H9 (cell line): ENCODE measurements around the gene PTCRA. TPM values are rescaled to one million over a fixed set of nuclear protein-coding genes. Genes with fewer than 3 reads are reported as not detected.
"Not testable (repeated sequence)": the region's sequence is repeated elsewhere in the genome, so short reads cannot be mapped to it uniquely, and the experiment has no call there.

Experiments used
- DNase-seq: peaks from one replicate; pipeline ENCODE4 v3.0.0-alpha.2; 2017
- H2AFZ ChIP-seq: one replicate; pipeline ENCODE4 v1.6.1; 2013; ENCODE audit warnings: mild to moderate bottlenecking, low read length, control low read depth, moderate library complexity
- H2AK5ac ChIP-seq: 2 replicates; pipeline ENCODE4 v1.6.1; 2013; ENCODE audit warnings: low read length, control low read depth, mixed read lengths; ENCODE audit not compliant: insufficient read length
- H2BK120ac ChIP-seq: one replicate; pipeline ENCODE4 v1.6.1; 2013; ENCODE audit warnings: low read depth, mild to moderate bottlenecking, low read length, control low read depth, inconsistent platforms; ENCODE audit not compliant: poor library complexity, severe bottlenecking
- H2BK12ac ChIP-seq: 2 replicates; pipeline ENCODE4 v1.6.1; 2013; ENCODE audit warnings: low read length, control low read depth, mixed read lengths, low read depth; ENCODE audit not compliant: insufficient read length
- H2BK15ac ChIP-seq: 2 replicates; pipeline ENCODE4 v1.6.1; 2013; ENCODE audit warnings: low read depth, low read length, control low read depth
- H2BK20ac ChIP-seq: one replicate; pipeline ENCODE4 v1.6.1; 2013; ENCODE audit warnings: low read depth, mild to moderate bottlenecking, low read length, control low read depth, inconsistent platforms; ENCODE audit not compliant: poor library complexity, severe bottlenecking
- H2BK5ac ChIP-seq: 2 replicates; pipeline ENCODE4 v1.6.1; 2013; ENCODE audit warnings: low read length, control low read depth, mixed read lengths; ENCODE audit not compliant: insufficient read length
- H3K14ac ChIP-seq: 2 replicates; pipeline ENCODE4 v1.6.1; 2013; ENCODE audit warnings: low read length, control low read depth; ENCODE audit not compliant: insufficient read depth
- H3K18ac ChIP-seq: 2 replicates; pipeline ENCODE4 v1.6.1; 2013; ENCODE audit warnings: low read depth, mild to moderate bottlenecking, mixed read lengths, low read length, control low read depth; ENCODE audit not compliant: insufficient read length
- H3K23ac ChIP-seq: 2 replicates; pipeline ENCODE4 v1.6.1; 2013; ENCODE audit warnings: low read length, control low read depth, mixed read lengths, low read depth; ENCODE audit not compliant: insufficient read length
- H3K23me2 ChIP-seq: 2 replicates; pipeline ENCODE4 v1.6.1; 2013; ENCODE audit warnings: low read depth, mild to moderate bottlenecking, mixed read lengths, low read length, control low read depth; ENCODE audit not compliant: insufficient read length, poor library complexity, severe bottlenecking
- H3K27ac ChIP-seq: 2 replicates; pipeline ENCODE4 v1.5.1; 2013; ENCODE audit warnings: low read length, control low read depth, mixed read lengths, low read depth; ENCODE audit not compliant: insufficient read length
- H3K27me3 ChIP-seq: 2 replicates; pipeline ENCODE4 v1.6.1; 2013; ENCODE audit warnings: low read length, control low read depth, inconsistent platforms; ENCODE audit not compliant: insufficient read depth
- H3K4ac ChIP-seq: 2 replicates; pipeline ENCODE4 v1.6.1; 2013; ENCODE audit warnings: low read depth, mild to moderate bottlenecking, control low read depth, inconsistent platforms, low read length, moderate library complexity
- H3K4me1 ChIP-seq: 2 replicates; pipeline ENCODE4 v1.6.1; 2013; ENCODE audit warnings: low read length, control low read depth, inconsistent platforms; ENCODE audit not compliant: insufficient read depth
- H3K4me2 ChIP-seq: 2 replicates; pipeline ENCODE4 v1.6.1; 2013; ENCODE audit warnings: low read length, control low read depth, mixed read lengths; ENCODE audit not compliant: insufficient read length, insufficient read depth
- H3K56ac ChIP-seq: 2 replicates; pipeline ENCODE4 v1.6.1; 2013; ENCODE audit warnings: low read depth, mild to moderate bottlenecking, mixed read lengths, low read length, control low read depth; ENCODE audit not compliant: insufficient read length
- H3K79me1 ChIP-seq: 2 replicates; pipeline ENCODE4 v1.6.1; 2013; ENCODE audit warnings: low read depth, mild to moderate bottlenecking, moderate library complexity, low read length, control low read depth, inconsistent platforms; ENCODE audit not compliant: insufficient read depth, poor library complexity, severe bottlenecking
- H3K79me2 ChIP-seq: 2 replicates; pipeline ENCODE4 v1.6.1; 2013; ENCODE audit warnings: low read length, control low read depth, inconsistent platforms; ENCODE audit not compliant: insufficient read depth
- H3K9ac ChIP-seq: 2 replicates; pipeline ENCODE4 v1.6.1; 2013; ENCODE audit warnings: low read length, control low read depth, mixed read lengths; ENCODE audit not compliant: insufficient read length; ENCODE audit errors: extremely low read depth
- H3K9me3 ChIP-seq: one replicate; pipeline ENCODE4 v1.6.1; 2013; ENCODE audit warnings: low read depth, low read length, inconsistent platforms; ENCODE audit not compliant: control insufficient read depth
- H3T11ph ChIP-seq: one replicate; pipeline ENCODE4 v1.6.1; 2013; ENCODE audit warnings: mild to moderate bottlenecking, low read length, control low read depth, inconsistent platforms
- H4K20me1 ChIP-seq: one replicate; pipeline ENCODE4 v1.6.1; 2013; ENCODE audit not compliant: control insufficient read depth, insufficient read length, insufficient read depth
- H4K5ac ChIP-seq: 2 replicates; pipeline ENCODE4 v1.6.1; 2013; ENCODE audit warnings: low read depth, mild to moderate bottlenecking, mixed read lengths, low read length, control low read depth; ENCODE audit not compliant: insufficient read length
- H4K8ac ChIP-seq: replicated peaks from 2 replicates; pipeline ENCODE4 v1.6.1; 2013; ENCODE audit warnings: low read length, control low read depth, mixed read lengths, low read depth; ENCODE audit not compliant: insufficient read length
- H4K91ac ChIP-seq: 2 replicates; pipeline ENCODE4 v1.6.1; 2013; ENCODE audit warnings: low read depth, mild to moderate bottlenecking, moderate library complexity, mixed read lengths, low read length, control low read depth; ENCODE audit not compliant: insufficient read length
- H3K27ac Mint-ChIP-seq, 3 experiments: 2 replicates in 2 of 3; 3 replicates in 1 of 3; pipeline ENCODE4 v1.8.0; 2020 to 2021; ENCODE audit warnings: mixed read lengths in 3 of 3, mild to moderate bottlenecking in 1 of 3, moderate library complexity in 1 of 3
- H3K27me3 Mint-ChIP-seq: 2 replicates; pipeline ENCODE4 v1.8.0; 2021; ENCODE audit warnings: low read depth, mild to moderate bottlenecking, moderate library complexity, mixed read lengths
- H3K36me3 Mint-ChIP-seq, 3 experiments: 2 replicates in 2 of 3; 3 replicates in 1 of 3; pipeline ENCODE4 v1.8.0; 2020 to 2021; ENCODE audit warnings: low read depth in 3 of 3, mixed read lengths in 3 of 3; ENCODE audit not compliant: insufficient read depth in 1 of 3
- H3K4me1 Mint-ChIP-seq, 2 experiments: 2 replicates each; pipeline ENCODE4 v1.8.0; 2020; ENCODE audit warnings: mixed read lengths in 2 of 2
- H3K4me3 Mint-ChIP-seq, 2 experiments: 2 replicates in 1 of 2; 3 replicates in 1 of 2; pipeline ENCODE4 v1.8.0; 2020 to 2021; ENCODE audit warnings: mild to moderate bottlenecking in 2 of 2, mixed read lengths in 2 of 2, moderate library complexity in 1 of 2
- H3K9me3 Mint-ChIP-seq, 2 experiments: 2 replicates in 1 of 2; 3 replicates in 1 of 2; pipeline ENCODE4 v1.8.0; 2020; ENCODE audit warnings: mild to moderate bottlenecking in 2 of 2, mixed read lengths in 2 of 2, moderate library complexity in 1 of 2
- CTCF ChIP-seq: fragments of 200-600 bp; sonication (generic); conservative IDR thresholded peaks from 3 replicates; pipeline ENCODE4 v1.8.0; 2021; ENCODE audit warnings: antibody characterized with exemption, mild to moderate bottlenecking
- WGBS: extraction: QIAGEN DNeasy Blood & Tissue Kit; methylation state at CpG from one replicate; pipeline ENCODE4 v1.1.7; 2013; ENCODE audit warnings: missing lambda C conversion rate, low lambda C conversion rate, mixed read lengths; ENCODE audit not compliant: insufficient read length; ENCODE audit errors: extremely low coverage; 5-methylcytosine and 5-hydroxymethylcytosine counted together
- total RNA-seq: library from RNA; stranded (reverse); gene quantifications from 2 replicates; pipeline ENCODE4 v1.2.1, GENCODE V29; 2021

The PTCRA gene
- total RNA-seq, 1 experiment from 2014 or later, result not detected

GRCh38 chr6:42940493-42941045 lies 24.7 kb downstream of the PTCRA start:
- no peak overlapping the region for H3K23ac ChIP-seq
- H4K20me1 ChIP-seq, result peaks cover 2% of the 10 kb centered on the region
- no peak overlapping the region for H2BK120ac ChIP-seq
- no peak overlapping the region for H2BK5ac ChIP-seq
- no peak overlapping the region for H3K18ac ChIP-seq
- H2BK20ac ChIP-seq, result no peak overlapping the region
- H4K5ac ChIP-seq, result no peak overlapping the region
- no peak overlapping the region for H2AK5ac ChIP-seq
- no peaks in the 10 kb centered on the region for H3K27me3 Mint-ChIP-seq
- DNase-seq, result no peak
- no peak overlapping the region for H3K14ac ChIP-seq
- no peak overlapping the region for H3K27ac Mint-ChIP-seq
- peaks cover 4% of the 10 kb centered on the region; the same call in 1 of the 2 replicates for H3K79me2 ChIP-seq
- no CpG with 5 or more reads among the region's 6 CpGs for WGBS
- no peak overlapping the region for H2BK12ac ChIP-seq
- no peak overlapping the region for H2BK15ac ChIP-seq
- TF ChIP-seq CTCF, result no peak
- H3T11ph ChIP-seq, result no peak overlapping the region
- no peaks in the 10 kb centered on the region for H3K79me1 ChIP-seq
- H3K9ac ChIP-seq, result no peak overlapping the region
- H3K4me1 Mint-ChIP-seq, result peaks cover 9 to 14% of the 10 kb centered on the region in 2 experiments
- H3K4me3 Mint-ChIP-seq, result no peak overlapping the region
- H3K23me2 ChIP-seq, result no peaks in the 10 kb centered on the region
- no peaks in the 10 kb centered on the region; a peak in 1 of 5 replicates for H3K9me3 Mint-ChIP-seq
- H3K27me3 ChIP-seq, result no peaks in the 10 kb centered on the region
- H4K8ac ChIP-seq, result no peak overlapping the region
- H3K27ac ChIP-seq, result no peak overlapping the region
- H3K4ac ChIP-seq, result no peak overlapping the region
- H3K36me3 Mint-ChIP-seq, result peaks cover 25 to 76% (median 38%) of the 10 kb centered on the region in 3 experiments
- no peak overlapping the region for H3K56ac ChIP-seq
- H2AFZ ChIP-seq, result no peak overlapping the region
- H4K91ac ChIP-seq, result no peak overlapping the region
- no peaks in the 10 kb centered on the region for H3K4me1 ChIP-seq
- H3K9me3 ChIP-seq, result no peaks in the 10 kb centered on the region
- H3K4me2 ChIP-seq, result no peak overlapping the region

- not testable (repeated sequence) for DNase-seq, H2BK12ac ChIP-seq, H3K4me1 ChIP-seq, H3K18ac ChIP-seq, H3K56ac ChIP-seq, H3K79me1 ChIP-seq, H2AFZ ChIP-seq, H3K27ac ChIP-seq, H3K79me2 ChIP-seq, H2BK15ac ChIP-seq, H3K27me3 ChIP-seq, H3T11ph ChIP-seq, H4K5ac ChIP-seq, H3K4ac ChIP-seq, H3K9me3 Mint-ChIP-seq, H3K9me3 ChIP-seq, H3K9ac ChIP-seq, H3K14ac ChIP-seq, H3K27me3 Mint-ChIP-seq, H3K23me2 ChIP-seq, H2BK20ac ChIP-seq, H4K91ac ChIP-seq, H3K4me3 Mint-ChIP-seq, H2BK5ac ChIP-seq, H2BK120ac ChIP-seq, H2AK5ac ChIP-seq, H3K23ac ChIP-seq, H4K8ac ChIP-seq, H3K4me2 ChIP-seq, H4K20me1 ChIP-seq
- Mint-ChIP-seq H3K27ac (peak overlapping the region in 1 of 3 experiments; percentile 21; a peak in 2 of 7 replicates), H3K4me1 (peaks cover 9 to 14% of the 10 kb centered on the region in 2 experiments), H3K36me3 (peaks cover 17 to 68% (median 30%) of the 10 kb centered on the region in 3 experiments)
- no CpG with 5 or more reads among the region's 5 CpGs for WGBS
Observed at GRCh38 chr6:42941356-42941755, 25.5 kb downstream of the PTCRA start.
